Tibial artery (tissue), 4 donors: ENCODE results near the gene SRSF9.

Source experiments
- DNase-seq, 2 donors: peaks; one replicate each; pipeline ENCODE4 v3.0.0-alpha.2; 2019
- H3K27ac ChIP-seq, 2 donors: fragments of 200-600 bp; sonication (generic) in 1 of 2; 1 replicate in 1 of 2; 2 replicates in 1 of 2; pipeline ENCODE4 v1.5.1; 2018 to 2019; ENCODE audit warnings: mild to moderate bottlenecking in 1 of 2
- H3K27me3 ChIP-seq, 2 donors: fragments of 200-600 bp; sonication (generic) in 1 of 2; one replicate each; pipeline versions ENCODE4 v1.5.1 to v1.6.0; 2016 to 2019
- H3K36me3 ChIP-seq, 3 donors: fragments of 200-600 bp; sonication (generic) in 2 of 3; one replicate each; pipeline ENCODE4 v1.5.1; 2016 to 2019; ENCODE audit warnings: mild to moderate bottlenecking in 2 of 3
- H3K4me1 ChIP-seq, 4 donors: fragments of 200-600 bp; sonication (generic) in 2 of 4; 1 replicate in 3 of 4; 2 replicates in 1 of 4; pipeline ENCODE4 v1.5.1; 2016 to 2019
- H3K4me3 ChIP-seq, 2 donors: fragments of 200-600 bp; sonication (generic) in 1 of 2; 1 replicate in 1 of 2; 2 replicates in 1 of 2; pipeline ENCODE4 v1.5.1; 2018 to 2019; ENCODE audit warnings: mild to moderate bottlenecking in 2 of 2
- H3K9me3 ChIP-seq, 3 donors: fragments of 200-600 bp; sonication (generic) in 1 of 3; one replicate each; pipeline ENCODE4 v1.5.1; 2016 to 2019
- intact Hi-C: fragments of 100-400 bp; cut with DNase I; formaldehyde crosslinking; loops from one replicate; pipeline ENCODE4 v1.15.0; 2023; ENCODE audit warnings: low total_unique reads
- TF ChIP-seq, protein P1 (sequence below), 2 experiments: fragments of 200-600 bp in 1 of 2; fragments of 450-650 bp in 1 of 2; IDR thresholded peaks; one replicate each; pipeline ENCODE4 v1.5.1; 2017 to 2019; ENCODE audit warnings: antibody characterized with exemption in 2 of 2, mild to moderate bottlenecking in 1 of 2, moderate library complexity in 1 of 2

SRSF9 gene

DNA sequence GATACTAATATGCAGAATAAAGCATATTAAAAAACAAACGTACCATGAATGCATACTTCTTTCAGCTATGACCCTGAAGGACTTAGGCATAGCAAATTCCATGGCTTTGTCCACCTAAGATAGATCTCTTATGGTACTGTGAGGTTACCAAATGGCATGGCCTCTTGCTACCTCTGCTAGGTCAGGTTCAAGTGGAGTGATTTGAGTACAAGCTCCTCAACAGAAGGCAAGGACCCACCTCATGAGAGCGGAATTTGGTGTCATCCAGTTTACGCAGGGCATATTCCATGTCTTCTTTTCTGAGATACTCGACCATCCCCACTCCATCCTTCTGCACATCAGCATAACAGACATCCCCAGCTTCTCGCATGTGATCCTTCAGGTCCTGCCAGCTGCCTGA lies 5.8 kb downstream of the SRSF9 start:
- TF ChIP-seq, protein P1, sequence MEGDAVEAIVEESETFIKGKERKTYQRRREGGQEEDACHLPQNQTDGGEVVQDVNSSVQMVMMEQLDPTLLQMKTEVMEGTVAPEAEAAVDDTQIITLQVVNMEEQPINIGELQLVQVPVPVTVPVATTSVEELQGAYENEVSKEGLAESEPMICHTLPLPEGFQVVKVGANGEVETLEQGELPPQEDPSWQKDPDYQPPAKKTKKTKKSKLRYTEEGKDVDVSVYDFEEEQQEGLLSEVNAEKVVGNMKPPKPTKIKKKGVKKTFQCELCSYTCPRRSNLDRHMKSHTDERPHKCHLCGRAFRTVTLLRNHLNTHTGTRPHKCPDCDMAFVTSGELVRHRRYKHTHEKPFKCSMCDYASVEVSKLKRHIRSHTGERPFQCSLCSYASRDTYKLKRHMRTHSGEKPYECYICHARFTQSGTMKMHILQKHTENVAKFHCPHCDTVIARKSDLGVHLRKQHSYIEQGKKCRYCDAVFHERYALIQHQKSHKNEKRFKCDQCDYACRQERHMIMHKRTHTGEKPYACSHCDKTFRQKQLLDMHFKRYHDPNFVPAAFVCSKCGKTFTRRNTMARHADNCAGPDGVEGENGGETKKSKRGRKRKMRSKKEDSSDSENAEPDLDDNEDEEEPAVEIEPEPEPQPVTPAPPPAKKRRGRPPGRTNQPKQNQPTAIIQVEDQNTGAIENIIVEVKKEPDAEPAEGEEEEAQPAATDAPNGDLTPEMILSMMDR (IDR thresholded peaks at IDR 0.05), result no peak
- intact Hi-C loops, result no loop called here
- no peak for DNase-seq
- Histone ChIP-seq H3K9me3 (no peaks in the 10 kb centered on the region), H3K4me1 (peaks cover 0 to 30% (median 12%) of the 10 kb centered on the region in 4 donors), H3K27me3 (no peaks in the 10 kb centered on the region), H3K4me3 (no peak overlapping the region), H3K27ac (no peak overlapping the region), H3K36me3 (peaks cover 67 to 84% (median 69%) of the 10 kb centered on the region in 3 donors)

- Histone ChIP-seq H3K27me3 (no peaks in the 10 kb centered on the region), H3K4me3 (no peak overlapping the region), H3K9me3 (no peaks in the 10 kb centered on the region), H3K4me1 (peaks cover 0 to 15% (median 6%) of the 10 kb centered on the region in 4 donors), H3K27ac (no peak overlapping the region), H3K36me3 (peaks cover 78 to 97% (median 81%) of the 10 kb centered on the region in 3 donors)
- TF ChIP-seq, protein P1 (IDR thresholded peaks at IDR 0.05), result no peak
- no peak for DNase-seq
- intact Hi-C loops, result no loop called here
These were observed 7.4 kb downstream of the SRSF9 start for GRCh38 chr12:120462099-120462640.

GRCh38 chr12:120460157-120460556 lies 9.4 kb downstream of the SRSF9 start:
- H3K9me3 ChIP-seq, result no peaks in the 10 kb centered on the region
- TF ChIP-seq, protein P1 (IDR thresholded peaks at IDR 0.05), result no peak
- DNase-seq, result no peak
- H3K4me3 ChIP-seq, result no peak overlapping the region
- intact Hi-C loops, result no loop called here
- no peaks in the 10 kb centered on the region for H3K4me1 ChIP-seq
- peaks cover 79 to 100% (median 96%) of the 10 kb centered on the region in 3 donors for H3K36me3 ChIP-seq
- H3K27me3 ChIP-seq, result no peaks in the 10 kb centered on the region
- no peak overlapping the region for H3K27ac ChIP-seq

DNA sequence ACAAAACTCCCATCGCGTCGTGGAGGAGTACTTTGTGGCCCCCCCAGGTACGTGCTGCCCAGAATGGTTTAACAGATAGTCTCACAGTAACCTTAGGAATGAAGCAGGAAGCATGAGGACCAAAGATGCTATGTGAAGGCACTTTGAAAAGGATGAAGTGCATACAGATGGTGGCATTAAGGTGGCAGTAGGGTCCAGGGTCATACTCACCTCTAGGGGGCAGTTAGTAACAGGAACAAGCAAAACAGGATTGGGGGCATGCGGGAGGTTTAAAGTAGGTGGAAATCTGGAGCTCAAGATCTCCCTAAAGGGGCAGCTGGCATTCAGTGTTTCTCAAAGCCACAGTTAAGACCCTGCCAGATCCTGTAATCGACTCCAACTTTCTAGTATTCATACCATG lies 12.4 kb downstream of the SRSF9 start:
- peaks cover 49 to 95% (median 75%) of the 10 kb centered on the region in 3 donors for H3K36me3 ChIP-seq
- TF ChIP-seq, protein P1 (IDR thresholded peaks at IDR 0.05), result no peak
- H3K4me1 ChIP-seq, result no peaks in the 10 kb centered on the region
- intact Hi-C loops, result no loop called here
- DNase-seq, result no peak
- no peaks in the 10 kb centered on the region for H3K9me3 ChIP-seq
- no peak overlapping the region for H3K27ac ChIP-seq
- H3K27me3 ChIP-seq, result no peaks in the 10 kb centered on the region
- H3K4me3 ChIP-seq, result no peak overlapping the region

GRCh38 chr12:120455302-120455701 lies 14.2 kb downstream of the SRSF9 start:
- no peaks in the 10 kb centered on the region for H3K27me3 ChIP-seq
- H3K4me1 ChIP-seq, result no peaks in the 10 kb centered on the region
- no peaks in the 10 kb centered on the region for H3K9me3 ChIP-seq
- peaks cover 30 to 92% (median 58%) of the 10 kb centered on the region in 3 donors for H3K36me3 ChIP-seq
- intact Hi-C loops, result no loop called here
- H3K4me3 ChIP-seq, result no peak overlapping the region
- no peak for DNase-seq
- TF ChIP-seq, protein P1 (IDR thresholded peaks at IDR 0.05), result no peak
- H3K27ac ChIP-seq, result no peak overlapping the region

- TF ChIP-seq, protein P1 (IDR thresholded peaks at IDR 0.05), result peak; percentile 27 to 52
- no peaks in the 10 kb centered on the region for H3K9me3 ChIP-seq
- intact Hi-C loops, result no loop called here
- H3K4me1 ChIP-seq, result no peaks in the 10 kb centered on the region
- H3K36me3 ChIP-seq, result peaks cover 19 to 82% (median 45%) of the 10 kb centered on the region in 3 donors
- no peak overlapping the region for H3K4me3 ChIP-seq
- H3K27ac ChIP-seq, result no peak overlapping the region
- DNase-seq, result no peak
- H3K27me3 ChIP-seq, result no peaks in the 10 kb centered on the region
These were observed 15.6 kb downstream of the SRSF9 start for GRCh38 chr12:120453977-120454376.
